Jurkat, Clone E6-1 (cell line): Measurements from ENCODE around the gene PFKFB3.
A peak's percentile ranks its signal among the peaks of the same experiment; 100 is the strongest.
"Not testable (repeated sequence)": the region's sequence is repeated elsewhere in the genome, so short reads cannot be mapped to it uniquely, and the experiment has no call there.

Experiments used
- DNase-seq: peaks from one replicate; pipeline ENCODE4 v3.0.0-alpha.2; 2011; ENCODE audit warnings: low read depth, low spot score
- H3K4me3 ChIP-seq: 2 replicates; pipeline ENCODE4 v1.5.1; 2011; ENCODE audit warnings: mild to moderate bottlenecking, low read length, control low read depth, moderate library complexity

PFKFB3 gene

GRCh38 chr10:6282454-6282958 is 79.8 kb downstream of the PFKFB3 start:
- no peak for DNase-seq

DNA sequence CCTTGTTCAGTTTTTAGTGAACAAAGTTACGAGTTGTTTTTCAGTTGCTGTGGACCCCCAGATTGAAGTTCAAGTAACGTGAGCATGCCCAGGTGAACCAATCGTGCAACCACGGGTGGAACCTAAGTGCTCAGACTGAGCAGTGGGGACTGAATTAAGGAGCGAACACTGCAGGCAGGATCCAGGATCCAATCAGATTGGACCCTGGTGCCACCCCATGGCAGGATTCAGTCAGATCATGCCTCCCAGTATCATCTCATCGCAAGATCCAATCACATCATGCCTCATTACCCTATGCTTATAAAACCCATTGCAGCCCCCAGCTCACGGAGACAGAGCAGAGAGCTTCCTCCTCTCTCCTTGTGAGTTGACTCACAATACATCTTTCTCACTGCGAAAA is 80.9 kb downstream of the PFKFB3 start:
- no peak overlapping the region for H3K4me3 ChIP-seq
- no peak for DNase-seq

More at GRCh38 chr10:6282454-6282958, 79.8 kb downstream of the PFKFB3 start:
- no peak overlapping the region for H3K4me3 ChIP-seq

DNA sequence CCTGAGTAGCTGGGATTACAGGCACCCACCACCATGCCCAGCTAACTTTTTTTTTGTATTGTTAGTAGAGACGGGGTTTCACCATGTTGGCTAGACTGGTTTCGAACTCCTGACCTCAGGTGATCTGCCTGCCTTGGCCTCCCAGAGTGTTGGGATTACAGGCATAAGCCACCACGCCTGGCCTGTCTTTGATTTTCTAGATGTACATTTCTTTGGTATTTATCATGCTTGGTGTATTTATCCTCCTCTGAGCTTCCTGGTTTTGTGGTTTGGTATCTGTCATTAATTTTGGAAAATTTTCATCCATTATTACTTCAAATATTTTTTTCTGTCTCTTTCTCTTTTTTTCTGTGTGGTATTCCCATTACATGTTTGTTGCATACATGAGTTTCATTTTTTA is 87.9 kb downstream of the PFKFB3 start:
- not testable (repeated sequence) for DNase-seq, H3K4me3 ChIP-seq

DNA sequence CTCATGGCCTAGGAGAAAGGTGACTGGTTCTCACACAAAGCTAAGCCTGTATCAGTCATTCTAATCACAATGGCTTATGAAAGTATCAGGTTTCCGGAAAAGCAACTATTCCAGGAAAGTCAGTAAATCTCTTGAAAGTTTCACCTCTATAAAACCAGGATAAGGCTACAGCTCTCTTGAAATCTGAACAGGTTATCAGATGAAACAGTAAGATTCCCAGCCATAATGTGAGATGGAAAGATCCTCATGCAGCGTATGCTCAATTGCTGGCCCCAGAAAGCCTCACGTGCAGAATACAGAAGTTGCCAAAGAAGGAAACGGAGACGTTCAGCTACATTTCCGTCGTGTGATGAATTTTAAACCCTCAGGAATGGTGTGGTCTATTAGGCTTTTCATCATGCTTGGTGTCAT is 90.0 kb downstream of the PFKFB3 start:
- H3K4me3 ChIP-seq, result no peak overlapping the region
- no peak for DNase-seq

GRCh38 chr10:6296425-6296824 is 93.7 kb downstream of the PFKFB3 start:
- not testable (repeated sequence) for H3K4me3 ChIP-seq, DNase-seq

- no peak for DNase-seq
- no peak overlapping the region for H3K4me3 ChIP-seq
Observed at GRCh38 chr10:6296828-6297251, 94.1 kb downstream of the PFKFB3 start.

GRCh38 chr10:6297522-6297921 is 94.8 kb downstream of the PFKFB3 start:
- no peak overlapping the region for H3K4me3 ChIP-seq
- DNase-seq, result no peak

DNA sequence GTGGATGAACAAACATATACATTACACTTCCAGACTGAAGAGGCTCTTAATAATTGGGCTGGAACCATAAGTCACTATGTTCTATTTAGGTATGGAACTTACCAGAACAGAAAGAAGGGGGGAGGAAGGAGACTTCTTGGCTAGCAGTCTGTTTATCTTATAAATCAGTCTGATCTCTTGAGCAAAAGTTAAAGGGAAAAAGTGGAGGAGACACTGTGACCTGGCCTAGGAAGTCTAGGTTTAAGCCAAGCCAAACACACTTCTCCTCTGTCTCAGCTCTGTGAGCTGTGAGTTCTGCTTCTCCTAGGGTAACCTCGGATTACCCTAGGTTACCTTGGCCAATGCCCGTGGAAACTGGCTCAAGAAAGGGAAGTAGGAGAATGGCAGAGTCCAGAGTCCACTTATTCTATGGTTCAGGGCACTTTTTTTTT is 95.2 kb downstream of the PFKFB3 start:
- no peak overlapping the region for H3K4me3 ChIP-seq

DNA sequence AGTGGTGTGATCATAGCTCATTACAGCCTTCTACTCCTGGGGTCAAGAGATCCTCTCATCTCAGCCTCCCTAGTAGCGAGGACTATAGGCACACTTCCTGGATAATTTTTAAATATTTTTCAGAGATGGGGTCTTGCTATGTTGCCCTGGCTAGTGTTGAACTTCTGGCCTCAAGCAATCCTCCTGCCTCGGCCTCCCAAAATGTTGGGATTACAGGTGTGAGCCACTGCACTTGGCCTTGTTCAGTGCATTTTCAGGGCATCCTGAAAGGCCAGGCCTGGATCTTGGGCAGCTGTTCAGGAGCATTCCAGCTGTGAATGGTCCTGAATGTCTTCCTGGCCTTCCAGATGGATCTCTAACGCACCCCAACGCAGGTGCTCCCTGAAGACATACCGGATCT is 95.7 kb downstream of the PFKFB3 start:
- no peak for DNase-seq
- H3K4me3 ChIP-seq, result no peak overlapping the region

More for the DNA sequence above, 95.2 kb downstream of the PFKFB3 start:
- no peak for DNase-seq

GRCh38 chr10:6299234-6299633 is 96.5 kb downstream of the PFKFB3 start:
- no peak for DNase-seq
- no peak overlapping the region for H3K4me3 ChIP-seq

GRCh38 chr10:6299743-6300105 is 97.0 kb downstream of the PFKFB3 start:
- no peak overlapping the region for H3K4me3 ChIP-seq
- no peak for DNase-seq

GRCh38 chr10:6300106-6300783 is 97.5 kb downstream of the PFKFB3 start:
- H3K4me3 ChIP-seq, result no peak overlapping the region
- DNase-seq, result peak; percentile 28

DNA sequence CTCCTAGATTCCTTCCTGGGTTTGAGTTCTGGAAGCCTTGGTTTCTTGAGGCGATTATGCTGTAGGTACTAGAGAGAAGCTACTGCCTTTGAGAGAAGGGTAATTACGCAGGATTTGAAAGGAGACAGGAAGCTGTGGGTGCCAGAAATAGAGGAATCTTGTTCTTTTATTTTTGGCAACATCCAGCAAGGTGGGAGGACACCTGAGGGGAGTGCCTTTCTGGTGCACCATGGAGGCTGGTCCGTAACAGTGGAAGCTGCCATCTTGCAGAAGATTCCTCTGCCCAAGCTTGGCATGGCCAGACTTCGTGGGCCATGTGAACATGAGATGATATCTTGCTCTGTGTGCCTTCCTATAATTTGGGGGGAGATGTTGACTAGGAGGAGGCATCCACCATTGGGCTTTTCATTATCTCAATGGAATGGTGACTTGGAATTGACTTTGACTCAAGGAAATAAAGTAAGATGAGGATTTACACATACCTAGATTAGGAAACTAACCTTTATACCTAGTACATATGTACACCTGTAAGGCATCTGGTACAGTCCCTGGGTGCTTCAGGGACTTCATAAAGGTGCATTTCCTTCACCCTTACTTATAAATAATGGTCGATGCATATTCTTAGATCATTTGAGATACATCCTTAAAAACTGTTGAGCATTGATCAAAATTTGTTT is 98.2 kb downstream of the PFKFB3 start:
- H3K4me3 ChIP-seq, result no peak overlapping the region
- no peak for DNase-seq

DNA sequence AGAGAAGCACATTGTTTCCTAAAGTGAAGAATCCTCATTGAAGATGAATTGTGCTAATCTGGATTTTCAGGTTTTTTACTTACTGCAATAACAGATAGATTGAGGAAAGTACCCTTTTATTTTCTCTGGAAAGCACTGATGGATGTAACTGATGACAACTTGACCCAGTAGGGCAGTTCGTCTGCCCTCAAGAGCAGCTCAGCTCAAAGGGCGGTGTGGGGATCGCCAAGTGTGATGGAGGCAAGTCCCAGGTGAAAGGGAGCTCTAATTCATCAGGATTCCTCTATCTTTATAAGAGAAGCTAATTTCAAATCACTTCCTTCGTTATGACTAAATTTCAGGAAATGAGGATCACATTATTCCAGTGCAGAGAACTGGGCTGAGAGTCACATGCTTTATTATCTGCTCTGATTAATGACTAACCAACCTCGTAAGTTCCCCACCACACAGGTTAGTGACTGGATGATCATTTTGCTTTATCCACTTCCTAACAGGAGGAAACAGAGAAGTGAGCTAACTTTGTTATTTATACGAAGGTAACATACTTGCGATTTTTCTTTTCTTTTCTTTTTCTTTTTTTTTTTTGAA is 98.8 kb downstream of the PFKFB3 start:
- no peak for DNase-seq

More for the DNA sequence above, 98.8 kb downstream of the PFKFB3 start:
- H3K4me3 ChIP-seq, result no peak overlapping the region
